Gastroesophageal sphincter (tissue), 3 donors: Measurements from ENCODE around the gene B3GNT2.

Experiments used
- CTCF ChIP-seq, 4 experiments: fragments of 200-600 bp in 2 of 4; fragments of 450-650 bp in 2 of 4; sonication (generic) in 1 of 4; IDR thresholded peaks; one replicate each; pipeline ENCODE4 v1.5.1; 2017 to 2019; ENCODE audit warnings: antibody characterized with exemption in 4 of 4, mild to moderate bottlenecking in 2 of 4, moderate library complexity in 2 of 4
- EP300 ChIP-seq: sonication (generic); formaldehyde crosslinking; IDR thresholded peaks from one replicate; pipeline ENCODE4 v1.6.1; 2017; ENCODE audit warnings: antibody characterized with exemption, mild to moderate bottlenecking
- POLR2A ChIP-seq, 2 donors: fragments of 450-650 bp; IDR thresholded peaks; one replicate each; pipeline ENCODE4 v1.6.1; 2017; ENCODE audit warnings: antibody characterized with exemption in 2 of 2, mild to moderate bottlenecking in 2 of 2, moderate library complexity in 1 of 2
- POLR2AphosphoS5 ChIP-seq: sonication (generic); formaldehyde crosslinking; IDR thresholded peaks from one replicate; pipeline ENCODE4 v1.6.1; 2017; ENCODE audit warnings: antibody characterized with exemption

GRCh38 chr2:62243983-62244382 is 48.1 kb downstream of the B3GNT2 start:
- TF ChIP-seq CTCF (IDR thresholded peaks at IDR 0.05) (no peak), POLR2AphosphoS5 (no peak), POLR2A (IDR thresholded peaks at IDR 0.05) (no peak), EP300 (no peak)
